RWPE2 (cell line): ENCODE data around the gene KPNA4.
"Not testable (repeated sequence)": the region's sequence is repeated elsewhere in the genome, so short reads cannot be mapped to it uniquely, and the experiment has no call there.

ENCODE experiments used
- ATAC-seq: fragments of 200-7000 bp; cut with Tn5 transposase; 3 replicates; pipeline ENCODE4 v1.9.1; 2021; ENCODE audit warnings: low read depth
- DNase-seq: peaks from one replicate; pipeline ENCODE4 v3.0.0-alpha.2; 2020; ENCODE audit warnings: low spot score
- H3K27ac ChIP-seq: fragments of 450-650 bp; 2 replicates; pipeline ENCODE4 v1.5.1; 2017; ENCODE audit warnings: mild to moderate bottlenecking; ENCODE audit not compliant: poor library complexity, severe bottlenecking
- H3K27me3 ChIP-seq: fragments of 250-450 bp; sonication (Bioruptor Pico); 2 replicates; pipeline ENCODE4 v1.5.1; 2021; ENCODE audit warnings: mild to moderate bottlenecking, moderate library complexity; ENCODE audit not compliant: insufficient read depth, poor library complexity, severe bottlenecking
- H3K36me3 ChIP-seq: fragments of 250-450 bp; sonication (Bioruptor Pico); 2 replicates; pipeline ENCODE4 v1.5.1; 2020; ENCODE audit warnings: low read depth, mild to moderate bottlenecking, moderate library complexity
- H3K4me1 ChIP-seq: fragments of 250-450 bp; sonication (Bioruptor Pico); 2 replicates; pipeline ENCODE4 v1.5.1; 2021; ENCODE audit warnings: mild to moderate bottlenecking, moderate library complexity; ENCODE audit not compliant: insufficient read depth, poor library complexity, severe bottlenecking
- H3K4me3 ChIP-seq: fragments of 250-450 bp; sonication (Bioruptor Pico); 2 replicates; pipeline ENCODE4 v1.5.1; 2021; ENCODE audit warnings: mild to moderate bottlenecking, moderate library complexity; ENCODE audit not compliant: severe bottlenecking
- H3K9me3 ChIP-seq: fragments of 250-450 bp; sonication (Bioruptor Pico); 2 replicates; pipeline ENCODE4 v1.5.1; 2021; ENCODE audit warnings: mild to moderate bottlenecking, moderate library complexity; ENCODE audit not compliant: severe bottlenecking
- CTCF ChIP-seq: fragments of 450-650 bp; IDR thresholded peaks from one replicate; pipeline ENCODE4 v1.5.1; 2017; ENCODE audit warnings: mild to moderate bottlenecking, moderate library complexity; ENCODE audit not compliant: poor library complexity, severe bottlenecking

Gene KPNA4

DNA sequence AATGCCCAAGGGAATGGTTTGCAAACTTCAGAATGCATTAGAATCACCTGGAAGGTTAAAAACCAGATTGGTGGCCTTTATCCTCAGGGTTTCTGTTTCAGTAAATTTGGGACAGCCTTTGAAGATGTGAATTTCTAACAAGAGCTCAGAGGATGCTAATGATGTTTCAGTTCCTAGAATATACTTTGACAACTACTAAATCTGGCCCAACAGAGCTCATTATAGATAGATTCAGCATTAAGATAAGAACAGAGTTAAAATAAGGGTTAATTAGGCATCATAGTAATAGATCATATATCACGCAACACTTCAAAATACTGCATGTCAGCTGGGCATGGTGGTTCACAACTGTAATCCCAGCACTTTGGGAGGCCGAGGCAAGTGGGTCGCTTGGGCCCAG is 9.3 kb upstream of the KPNA4 start:
- H3K27me3 ChIP-seq, result no peaks in the 10 kb centered on the region
- H3K4me1 ChIP-seq, result no peaks in the 10 kb centered on the region
- ATAC-seq (no peak), DNase-seq (no peak)
- H3K9me3 ChIP-seq, result no peaks in the 10 kb centered on the region
- no peak overlapping the region for H3K4me3 ChIP-seq
- H3K27ac ChIP-seq, result no peak overlapping the region
- no peaks in the 10 kb centered on the region for H3K36me3 ChIP-seq
- no peak for TF ChIP-seq CTCF

- not testable (repeated sequence) for DNase-seq, H3K4me1 ChIP-seq, H3K9me3 ChIP-seq, H3K27ac ChIP-seq, H3K4me3 ChIP-seq, ATAC-seq, H3K27me3 ChIP-seq, H3K36me3 ChIP-seq
These were observed 8.7 kb upstream of the KPNA4 start for GRCh38 chr3:160573955-160574525.

DNA sequence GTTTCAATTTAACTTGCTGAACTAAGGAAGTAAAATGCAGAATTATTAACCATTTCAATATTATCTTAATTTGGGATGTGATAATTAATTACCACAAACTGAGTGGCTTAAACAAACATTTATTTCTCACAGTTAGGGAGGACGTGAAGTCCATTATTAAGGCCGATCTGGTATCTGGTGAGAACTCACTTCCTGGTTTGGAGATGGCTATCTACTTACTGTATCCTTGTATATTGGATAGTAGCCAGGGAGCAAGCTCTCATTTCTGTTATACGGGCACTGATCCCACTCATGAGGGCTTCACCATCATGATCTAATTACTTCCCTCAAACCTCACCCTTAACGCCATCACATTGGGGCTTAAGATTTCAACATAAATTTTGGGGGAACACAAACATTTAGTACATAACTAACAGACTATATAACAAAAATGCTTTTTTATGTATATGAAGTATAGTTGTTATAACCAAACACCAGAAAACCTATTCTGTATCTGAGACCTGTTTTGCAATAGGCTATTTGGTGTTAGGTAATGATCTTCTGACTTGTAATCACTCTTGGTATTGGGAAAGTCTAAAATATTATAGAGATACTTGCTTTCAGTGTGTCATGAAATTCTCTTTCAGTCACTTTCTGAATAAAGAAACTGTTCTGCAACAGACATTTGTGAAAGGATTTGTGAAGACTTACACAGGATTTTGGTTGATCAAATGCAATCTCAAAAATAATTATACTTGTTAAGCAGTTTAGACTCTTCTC is 4.7 kb upstream of the KPNA4 start:
- Histone ChIP-seq H3K36me3 (no peaks in the 10 kb centered on the region), H3K9me3 (no peaks in the 10 kb centered on the region), H3K27me3 (no peaks in the 10 kb centered on the region), H3K4me3 (no peak overlapping the region), H3K27ac (no peak overlapping the region), H3K4me1 (peaks cover 9% of the 10 kb centered on the region)
- ATAC-seq (no peak), DNase-seq (no peak)
- no peak for TF ChIP-seq CTCF

DNA sequence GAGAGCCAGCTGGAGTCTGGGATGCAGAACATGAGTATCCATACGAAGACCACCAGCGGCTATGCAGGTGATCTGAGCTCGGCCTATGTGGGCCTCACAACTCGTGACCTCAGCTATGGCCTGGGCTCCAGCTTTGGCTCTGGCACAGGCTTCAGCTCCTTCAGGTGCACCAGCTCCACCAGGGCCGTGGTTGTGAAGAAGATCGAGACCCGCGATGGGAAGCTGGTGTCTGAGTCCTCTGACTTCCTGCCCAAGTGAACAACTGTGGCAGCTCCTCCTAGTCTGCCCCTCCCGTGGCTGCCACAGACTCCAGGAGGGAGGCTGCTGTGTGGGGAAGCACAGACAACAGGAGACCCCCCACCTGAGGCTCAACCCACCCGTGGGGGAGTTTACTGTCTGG is 3.6 kb upstream of the KPNA4 start:
- no peak overlapping the region for H3K4me3 ChIP-seq
- no peak for ATAC-seq
- H3K27me3 ChIP-seq, result no peaks in the 10 kb centered on the region
- DNase-seq, result no peak
- no peak for TF ChIP-seq CTCF
- peaks cover 4% of the 10 kb centered on the region for H3K36me3 ChIP-seq
- peaks cover 10% of the 10 kb centered on the region for H3K4me1 ChIP-seq
- no peak overlapping the region for H3K27ac ChIP-seq
- H3K9me3 ChIP-seq, result no peaks in the 10 kb centered on the region

GRCh38 chr3:160567774-160568173 is 2.4 kb upstream of the KPNA4 start:
- peaks cover 16% of the 10 kb centered on the region for H3K36me3 ChIP-seq

More at GRCh38 chr3:160567774-160568173, 2.4 kb upstream of the KPNA4 start:
- Histone ChIP-seq H3K4me3 (no peak overlapping the region), H3K27ac (peak overlapping the region; percentile 98), H3K4me1 (peaks cover 20% of the 10 kb centered on the region), H3K9me3 (no peaks in the 10 kb centered on the region), H3K27me3 (no peaks in the 10 kb centered on the region)
- ATAC-seq (no peak), DNase-seq (no peak)
- TF ChIP-seq CTCF, result no peak
